GM21576 (cell line): ENCODE data around the gene METTL27.
"Not testable (repeated sequence)": the region's sequence is repeated elsewhere in the genome, so short reads cannot be mapped to it uniquely, and the experiment has no call there.

Experiments
- ATAC-seq: cut with Tn5 transposase; IDR thresholded peaks from one replicate; pipeline ENCODE4 v1.9.1; 2021; ENCODE audit warnings: mild to moderate bottlenecking, moderate library complexity; ENCODE audit not compliant: unreplicated experiment

Gene METTL27

GRCh38 chr7:73842067-73842976, at the start of gene METTL27:
TSS of gene METTL27 (minus strand) at chr7:73842516. CDS start at chr7:73842140, 376 bp downstream.
- peak; percentile 91 for ATAC-seq

GRCh38 chr7:73891178-73891885, 49.0 kb upstream of the METTL27 start:
- ATAC-seq, result no peak

- ATAC-seq, result no peak
Measured at GRCh38 chr7:73890555-73891147, 48.3 kb upstream of the METTL27 start.

- ATAC-seq, result no peak
Measured at GRCh38 chr7:73888959-73889358, 46.6 kb upstream of the METTL27 start.

GRCh38 chr7:73887762-73888161, 45.4 kb upstream of the METTL27 start:
- ATAC-seq, result no peak

- ATAC-seq, result no peak
Measured at GRCh38 chr7:73885975-73886798, 43.9 kb upstream of the METTL27 start.

GRCh38 chr7:73885433-73885974, 43.2 kb upstream of the METTL27 start:
- ATAC-seq, result no peak

GRCh38 chr7:73884867-73885422, 42.6 kb upstream of the METTL27 start:
- ATAC-seq, result not testable (repeated sequence)

- ATAC-seq, result no peak
Measured at GRCh38 chr7:73882047-73882402, 39.7 kb upstream of the METTL27 start.

GRCh38 chr7:73881352-73882046, 39.2 kb upstream of the METTL27 start:
- ATAC-seq, result no peak

GRCh38 chr7:73880755-73881328, 38.5 kb upstream of the METTL27 start:
- ATAC-seq, result no peak

GRCh38 chr7:73879977-73880681, 37.8 kb upstream of the METTL27 start:
- ATAC-seq, result no peak

- no peak for ATAC-seq
Measured at GRCh38 chr7:73876973-73877372, 34.7 kb upstream of the METTL27 start.

- no peak for ATAC-seq
Measured at GRCh38 chr7:73876361-73876760, 34.0 kb upstream of the METTL27 start.

- no peak for ATAC-seq
Measured at GRCh38 chr7:73872056-73872908, 30.0 kb upstream of the METTL27 start.

- ATAC-seq, result no peak
Measured at GRCh38 chr7:73871163-73872011, 29.1 kb upstream of the METTL27 start.

GRCh38 chr7:73870041-73870492, 27.8 kb upstream of the METTL27 start:
- no peak for ATAC-seq
